Esophagus (tissue), 2 donors: ENCODE results near the gene RIMBP2. TPM values are rescaled to one million over a fixed set of nuclear protein-coding genes. Genes with fewer than 3 reads are reported as not detected.

Experiments
- H3K27ac ChIP-seq, 2 donors: one replicate each; pipeline ENCODE4 v1.5.1; 2013; ENCODE audit warnings: low read depth in 2 of 2, mild to moderate bottlenecking in 2 of 2, inconsistent platforms in 1 of 2, low read length in 1 of 2, moderate library complexity in 1 of 2
- H3K27me3 ChIP-seq, 2 donors: one replicate each; pipeline ENCODE4 v1.6.1; 2013; ENCODE audit warnings: low read length in 2 of 2, control low read depth in 1 of 2, mild to moderate bottlenecking in 1 of 2; ENCODE audit not compliant: insufficient read depth in 2 of 2, control insufficient read depth in 1 of 2
- H3K36me3 ChIP-seq, 2 donors: one replicate each; pipeline ENCODE4 v1.6.1; 2013; ENCODE audit warnings: low read length in 1 of 2; ENCODE audit not compliant: control insufficient read depth in 2 of 2, insufficient read depth in 2 of 2
- H3K4me1 ChIP-seq, 2 donors: one replicate each; pipeline ENCODE4 v1.6.1; 2013; ENCODE audit warnings: low read length in 1 of 2; ENCODE audit not compliant: control insufficient read depth in 2 of 2, insufficient read depth in 2 of 2
- H3K4me3 ChIP-seq, 2 donors: one replicate each; pipeline ENCODE4 v1.5.1; 2013; ENCODE audit warnings: low read length in 2 of 2, mild to moderate bottlenecking in 2 of 2, low read depth in 1 of 2, moderate library complexity in 1 of 2
- H3K9me3 ChIP-seq, 2 donors: one replicate each; pipeline ENCODE4 v1.6.1; 2013; ENCODE audit warnings: mild to moderate bottlenecking in 2 of 2, low read depth in 1 of 2, low read length in 1 of 2, moderate library complexity in 1 of 2; ENCODE audit not compliant: control insufficient read depth in 2 of 2, insufficient read depth in 1 of 2
- WGBS, 2 donors: extraction: QIAGEN DNeasy Blood & Tissue Kit; methylation state at CpG; one replicate each; pipeline ENCODE4 v1.1.7; 2013; 5-methylcytosine and 5-hydroxymethylcytosine counted together
- polyA plus RNA-seq, 2 donors: library from polyadenylated mRNA; stranded (reverse); fragments of 200-250 nt; gene quantifications; one replicate each; pipeline ENCODE4 v1.2.3, GENCODE V29; 2013
- donor health status: healthy with polysubstance abuse.
- donor health status: Bipolar disorder and iron deficiency.

Gene RIMBP2
- polyA plus RNA-seq, 2 donors, result 0.20 to 0.69 TPM

- no peaks in the 10 kb centered on the region for H3K27me3 ChIP-seq
- H3K36me3 ChIP-seq, result no peaks in the 10 kb centered on the region
- WGBS, 2 donors, result 75 to 82% methylated on average over 14 of the region's 14 CpGs
Observed at GRCh38 chr12:130496516-130497120, 219.5 kb downstream of the RIMBP2 start.

GRCh38 chr12:130495156-130495555, 220.9 kb downstream of the RIMBP2 start:
- no peak overlapping the region for H3K4me3 ChIP-seq
- no peaks in the 10 kb centered on the region for H3K36me3 ChIP-seq
- WGBS, 2 donors, result 83 to 85% methylated on average over 8 of the region's 8 CpGs
- no peaks in the 10 kb centered on the region for H3K4me1 ChIP-seq
- no peaks in the 10 kb centered on the region for H3K9me3 ChIP-seq
- no peaks in the 10 kb centered on the region for H3K27me3 ChIP-seq
- H3K27ac ChIP-seq, result no peak overlapping the region

More at GRCh38 chr12:130496516-130497120, 219.5 kb downstream of the RIMBP2 start:
- Histone ChIP-seq H3K27ac (no peak overlapping the region), H3K4me3 (no peak overlapping the region), H3K9me3 (peaks cover 0 to 5% of the 10 kb centered on the region in 2 donors), H3K4me1 (no peaks in the 10 kb centered on the region)

GRCh38 chr12:130494736-130495135, 221.4 kb downstream of the RIMBP2 start:
- no peaks in the 10 kb centered on the region for H3K4me1 ChIP-seq
- WGBS, 2 donors, result 92 to 95% methylated on average over 8 of the region's 8 CpGs
- H3K4me3 ChIP-seq, result no peak overlapping the region
- no peak overlapping the region for H3K27ac ChIP-seq
- H3K9me3 ChIP-seq, result no peaks in the 10 kb centered on the region
- no peaks in the 10 kb centered on the region for H3K36me3 ChIP-seq
- no peaks in the 10 kb centered on the region for H3K27me3 ChIP-seq

- Histone ChIP-seq H3K36me3 (no peaks in the 10 kb centered on the region), H3K4me1 (no peaks in the 10 kb centered on the region), H3K4me3 (no peak overlapping the region), H3K9me3 (peaks cover 0 to 6% of the 10 kb centered on the region in 2 donors), H3K27me3 (no peaks in the 10 kb centered on the region), H3K27ac (no peak overlapping the region)
- 82 to 83% methylated on average over 13 of the region's 13 CpGs for WGBS, 2 donors
Observed at GRCh38 chr12:130493951-130494350, 222.1 kb downstream of the RIMBP2 start.

- Histone ChIP-seq H3K27me3 (no peaks in the 10 kb centered on the region), H3K4me3 (no peak overlapping the region), H3K27ac (no peak overlapping the region), H3K4me1 (no peaks in the 10 kb centered on the region), H3K9me3 (peaks cover 0 to 9% of the 10 kb centered on the region in 2 donors), H3K36me3 (no peaks in the 10 kb centered on the region)
- 48 to 49% methylated on average over 32 of the region's 32 CpGs for WGBS, 2 donors
Observed at GRCh38 chr12:130491421-130492357, 224.4 kb downstream of the RIMBP2 start.

- no peaks in the 10 kb centered on the region for H3K27me3 ChIP-seq
- no peaks in the 10 kb centered on the region for H3K36me3 ChIP-seq
- no peaks in the 10 kb centered on the region for H3K4me1 ChIP-seq
- peaks cover 0 to 9% of the 10 kb centered on the region in 2 donors for H3K9me3 ChIP-seq
- no peak overlapping the region for H3K27ac ChIP-seq
- no peak overlapping the region for H3K4me3 ChIP-seq
- 60 to 78% methylated on average over 10 of the region's 10 CpGs for WGBS, 2 donors
Observed at GRCh38 chr12:130490674-130491073, 225.4 kb downstream of the RIMBP2 start.

GRCh38 chr12:130489293-130489692, 226.8 kb downstream of the RIMBP2 start:
- H3K4me1 ChIP-seq, result no peaks in the 10 kb centered on the region
- 86 to 87% methylated on average over 7 of the region's 7 CpGs for WGBS, 2 donors

GRCh38 chr12:130488358-130488710, 227.8 kb downstream of the RIMBP2 start:
- Histone ChIP-seq H3K4me1 (no peaks in the 10 kb centered on the region), H3K27me3 (no peaks in the 10 kb centered on the region), H3K27ac (no peak overlapping the region), H3K9me3 (peaks cover 0 to 9% of the 10 kb centered on the region in 2 donors), H3K36me3 (no peaks in the 10 kb centered on the region), H3K4me3 (no peak overlapping the region)
- 76 to 78% methylated on average over 5 of the region's 5 CpGs for WGBS, 2 donors

More at GRCh38 chr12:130489293-130489692, 226.8 kb downstream of the RIMBP2 start:
- no peaks in the 10 kb centered on the region for H3K27me3 ChIP-seq
- no peak overlapping the region for H3K27ac ChIP-seq
- H3K36me3 ChIP-seq, result no peaks in the 10 kb centered on the region
- H3K9me3 ChIP-seq, result peaks cover 0 to 9% of the 10 kb centered on the region in 2 donors
- H3K4me3 ChIP-seq, result no peak overlapping the region

GRCh38 chr12:130487636-130488357, 228.3 kb downstream of the RIMBP2 start:
- Histone ChIP-seq H3K27me3 (no peaks in the 10 kb centered on the region), H3K9me3 (peaks cover 0 to 9% of the 10 kb centered on the region in 2 donors), H3K36me3 (no peaks in the 10 kb centered on the region), H3K4me3 (no peak overlapping the region), H3K27ac (no peak overlapping the region), H3K4me1 (no peaks in the 10 kb centered on the region)
- 83 to 86% methylated on average over 11 of the region's 11 CpGs for WGBS, 2 donors
